ENCODE results near the gene NFKBIZ. TPM values are rescaled to one million over a fixed set of nuclear protein-coding genes. Genes with fewer than 3 reads are reported as not detected.

Gene NFKBIZ
- total RNA-seq, 2 donors from 2014 or later, result 30.1 to 92.3 TPM

DNA sequence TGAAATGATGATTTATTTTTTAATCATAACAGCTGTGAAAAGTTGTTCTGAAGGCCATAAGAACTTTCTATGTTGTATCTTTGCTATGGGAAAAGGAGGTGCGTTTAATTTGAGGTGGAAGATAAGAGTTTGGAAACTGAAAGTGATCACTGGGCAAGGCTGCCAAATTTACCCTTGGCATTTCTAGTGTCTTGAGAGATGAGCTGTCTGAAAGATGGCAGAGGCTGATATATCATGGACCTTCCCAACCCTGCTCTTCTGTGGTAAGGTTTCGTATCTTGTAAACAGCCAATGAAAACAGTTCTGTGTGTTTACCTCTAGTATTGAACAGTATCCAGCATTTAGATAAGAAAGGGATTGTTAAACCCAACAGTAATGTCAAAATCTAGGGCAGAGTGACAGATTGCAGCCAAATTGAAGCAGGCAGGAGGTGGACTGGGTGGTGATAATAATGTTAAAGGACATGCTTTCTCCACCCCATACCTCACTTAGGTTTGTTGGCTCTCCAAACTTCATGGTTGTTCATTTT, 15.8 kb upstream of the NFKBIZ start:
- Histone ChIP-seq H3K36me3 (replicated peaks in 1 of 2; ENCODE audit: insufficient read depth in 1 of 2, low read depth in 2 of 2) (no peaks in the 10 kb centered on the region), H3K4me3 (no peak overlapping the region), H3K4me1 (peaks cover 51% of the 10 kb centered on the region), H3K27me3 (no peaks in the 10 kb centered on the region), H3K9me3 (no peaks in the 10 kb centered on the region), H3K27ac (peak overlapping the region in 2 of 4 donors; percentile 13 to 21)
- TF ChIP-seq POLR2A (IDR thresholded peaks at IDR 0.05) (no peak), CTCF (IDR thresholded peaks at IDR 0.05) (no peak)
- WGBS, 2 donors, result 20 to 23% methylated on average over 2 of the region's 2 CpGs
- ATAC-seq (no peak), DNase-seq (no peak)
- intact Hi-C loops (cut with DNase I), result no loop called here

- no peak for ATAC-seq
- Histone ChIP-seq H3K4me1 (peaks cover 35% of the 10 kb centered on the region), H3K36me3 (replicated peaks in 1 of 2; ENCODE audit: insufficient read depth in 1 of 2, low read depth in 2 of 2) (no peaks in the 10 kb centered on the region), H3K27me3 (no peaks in the 10 kb centered on the region), H3K9me3 (peaks cover 0 to 3% (median 0%) of the 10 kb centered on the region in 3 donors), H3K4me3 (no peak overlapping the region), H3K27ac (no peak overlapping the region)
- no peak for DNase-seq
- intact Hi-C loops (cut with DNase I), result no loop called here
- TF ChIP-seq CTCF (IDR thresholded peaks at IDR 0.05), result no peak
- TF ChIP-seq POLR2A (IDR thresholded peaks at IDR 0.05), result no peak
- WGBS, 2 donors, result 93 to 96% methylated on average over 2 of the region's 2 CpGs
Measured at GRCh38 chr3:101835676-101836075, 13.6 kb upstream of the NFKBIZ start.

- H3K4me3 ChIP-seq, result no peak overlapping the region
- WGBS, 2 donors, result 92 to 96% methylated on average over 6 of the region's 6 CpGs
- intact Hi-C loops (cut with DNase I), result no loop called here
- peaks cover 0 to 3% (median 0%) of the 10 kb centered on the region in 3 donors for H3K9me3 ChIP-seq
- no peaks in the 10 kb centered on the region for H3K27me3 ChIP-seq
- H3K36me3 ChIP-seq (replicated peaks in 1 of 2; ENCODE audit: insufficient read depth in 1 of 2, low read depth in 2 of 2), result no peaks in the 10 kb centered on the region
- DNase-seq (no peak), ATAC-seq (no peak)
- H3K4me1 ChIP-seq, result peaks cover 35% of the 10 kb centered on the region
- TF ChIP-seq CTCF (IDR thresholded peaks at IDR 0.05) (no peak), POLR2A (IDR thresholded peaks at IDR 0.05) (no peak)
- H3K27ac ChIP-seq, result no peak overlapping the region
Measured at GRCh38 chr3:101836160-101836559, 13.2 kb upstream of the NFKBIZ start.

DNA sequence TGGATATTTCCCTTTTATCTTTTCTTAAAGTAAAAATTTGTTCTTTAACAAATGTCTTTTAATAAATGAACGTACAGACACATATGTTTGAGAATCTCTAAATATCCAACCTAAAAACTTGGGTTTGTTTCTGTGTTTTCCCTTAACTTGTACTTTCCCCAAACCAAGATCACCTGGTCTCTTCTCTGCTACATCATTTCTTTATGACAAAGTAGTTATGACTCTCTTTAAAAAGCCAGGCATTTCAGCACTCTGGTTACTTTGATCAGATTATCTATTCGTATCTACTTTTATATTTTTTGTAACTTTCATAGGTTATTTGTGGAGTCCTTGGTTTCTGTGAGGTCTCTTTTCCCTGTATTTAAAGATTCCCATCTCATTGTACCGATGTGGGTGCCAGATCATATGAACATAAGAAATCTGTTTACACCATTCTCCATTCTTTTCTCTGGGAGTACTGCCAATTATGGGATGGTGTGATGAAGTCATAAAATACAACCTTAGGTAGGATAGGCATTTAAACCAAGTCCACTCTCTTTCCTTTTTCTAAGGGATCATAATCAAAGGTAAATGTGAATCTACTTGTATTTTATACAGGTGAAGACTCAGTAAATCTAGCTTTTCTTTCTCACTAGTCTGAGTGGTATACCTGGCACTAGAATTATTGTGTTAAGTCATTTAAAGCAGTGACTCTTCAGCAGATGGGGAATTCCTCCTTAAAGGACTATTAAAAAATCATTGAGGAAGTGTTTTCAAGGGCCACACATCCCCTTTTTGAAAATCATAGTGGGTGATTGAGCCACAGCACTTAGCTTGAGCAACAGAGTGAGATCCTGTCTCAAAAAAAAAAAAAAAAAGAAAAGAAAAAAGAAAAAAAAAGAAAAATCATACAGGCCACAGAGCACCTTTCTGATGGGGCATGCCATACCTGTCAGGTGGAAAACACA, 12.4 kb upstream of the NFKBIZ start:
- Histone ChIP-seq H3K4me1 (peaks cover 35% of the 10 kb centered on the region), H3K4me3 (no peak overlapping the region), H3K27me3 (no peaks in the 10 kb centered on the region), H3K27ac (peak overlapping the region in 3 of 4 donors; percentile 9 to 59 (median 21)), H3K9me3 (peaks cover 0 to 3% (median 0%) of the 10 kb centered on the region in 3 donors), H3K36me3 (replicated peaks in 1 of 2; ENCODE audit: insufficient read depth in 1 of 2, low read depth in 2 of 2) (no peaks in the 10 kb centered on the region)
- ATAC-seq, result peak; percentile 94
- WGBS, 2 donors, result 52 to 57% methylated on average over 3 of the region's 3 CpGs
- no peak for TF ChIP-seq CTCF (IDR thresholded peaks at IDR 0.05)
- no peak for TF ChIP-seq POLR2A (IDR thresholded peaks at IDR 0.05)
- intact Hi-C loops (cut with DNase I), result no loop called here
- DNase-seq, result peak in 1 of 4 donors; percentile 28

Data from body of pancreas (tissue), 4 donors.